ENCODE data around the gene YWHAG. TPM values are rescaled to one million over a fixed set of nuclear protein-coding genes. Genes with fewer than 3 reads are reported as not detected.
"Not testable (repeated sequence)": the region's sequence is repeated elsewhere in the genome, so short reads cannot be mapped to it uniquely, and the experiment has no call there.

Gene YWHAG
- total and polyA plus RNA-seq, 2 of the 13 experiments (the other 11 are each of a cell fraction or from before 2014, with no cell fraction given): 36.9 to 67.5 TPM

DNA sequence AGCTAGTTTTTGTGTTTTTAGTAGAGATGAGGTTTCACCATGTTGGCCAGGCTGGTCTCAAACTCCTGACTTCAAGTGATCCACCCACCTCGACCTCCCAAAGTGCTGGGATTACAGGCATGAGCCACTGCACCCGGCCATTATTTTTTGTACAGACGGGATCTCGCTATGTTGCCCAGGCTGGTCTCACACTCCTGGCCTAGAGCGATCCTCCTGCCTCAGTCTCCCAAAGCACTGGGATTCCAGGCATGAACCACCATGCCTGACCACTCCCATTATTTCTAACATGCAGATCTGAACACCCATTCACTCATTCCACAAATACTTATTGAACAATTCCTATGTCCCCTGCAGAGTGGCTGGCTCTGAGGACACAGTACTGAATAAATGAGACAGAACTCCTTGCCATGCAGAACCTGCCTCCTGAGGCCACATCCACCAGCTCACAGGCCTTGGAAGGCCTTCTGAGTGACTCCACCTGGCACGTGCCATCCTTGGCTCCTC is 67.9 kb downstream of the YWHAG start:
- BruUV-seq (replicated peaks); H3K36me3 ChIP-seq (replicated peaks in 1 of 2; ENCODE audit: control insufficient read depth in 1 of 2, insufficient read depth in 2 of 2, low read length in 2 of 2); H3K27ac ChIP-seq (ENCODE audit: extremely low read length, insufficient read depth, low read length); FAIRE-seq; H3K79me2 ChIP-seq (ENCODE audit: insufficient read depth, low read length); in situ Hi-C loops (cut with HindIII; ENCODE audit: extremely low pct_ligation_motif_present, low pct_unique_long_range_greater_than_20kb); H3K9me3 ChIP-seq (ENCODE audit: low read length); H4K20me1 ChIP-seq (ENCODE audit: insufficient read depth, low read length); ATAC-seq; DNase-seq (ENCODE audit: low spot score); H2AFZ ChIP-seq (ENCODE audit: low read length); H3K9ac ChIP-seq (ENCODE audit: insufficient read depth, low read depth, low read length): not testable (repeated sequence)
- H3K27me3 ChIP-seq (ENCODE audit: control insufficient read depth in 1 of 2, insufficient read depth in 2 of 2, low read length in 2 of 2): peaks cover 0 to 13% of the 10 kb centered on the region in 2 experiments; a peak in 3 of 5 replicates
- peak overlapping the region; percentile 99 for H3K4me2 ChIP-seq (ENCODE audit: low read depth, low read length)
- ChIA-PET CTCF (ENCODE audit: low intra/inter-chr PET ratio, low total read pairs) (interaction anchor here (1.3 to 8.6 kb wide), 2 partner anchors 22 to 113 kb away, joined by 11 to 179 read pairs; no protein-coding TSS in a partner anchor), POLR2A (interaction anchor here (1.1 to 2.6 kb wide), 7 partner anchors 14 to 124 kb away, joined by 3 to 56 read pairs (median 5); partner anchors contain the start of gene HSPB1)
- H3K4me1 ChIP-seq (ENCODE audit: insufficient read depth, low read length): peaks cover 69% of the 10 kb centered on the region
- H3K4me3 ChIP-seq (replicated peaks in 1 of 3; ENCODE audit: insufficient read depth in 1 of 3, low read depth in 2 of 3, low read length in 3 of 3): peak overlapping the region in 1 of 3 experiments; percentile 75; a peak in 2 of 6 replicates
- 62% methylated on average over 6 of the region's 6 CpGs for WGBS (ENCODE audit: low lambda C conversion rate)
- TF ChIP-seq ZNF121 (CRISPR knock-in tag; IDR thresholded peaks at IDR 0.05): peak; percentile 59; the same call in 1 of the 2 replicates
- intact Hi-C loops (cut with micrococcal nuclease; ENCODE audit: unreplicated experiment): loop anchor here (1.0 to 2.0 kb wide), 2 partner anchors 16 to 23 kb away; no protein-coding TSS in a partner anchor

DNA sequence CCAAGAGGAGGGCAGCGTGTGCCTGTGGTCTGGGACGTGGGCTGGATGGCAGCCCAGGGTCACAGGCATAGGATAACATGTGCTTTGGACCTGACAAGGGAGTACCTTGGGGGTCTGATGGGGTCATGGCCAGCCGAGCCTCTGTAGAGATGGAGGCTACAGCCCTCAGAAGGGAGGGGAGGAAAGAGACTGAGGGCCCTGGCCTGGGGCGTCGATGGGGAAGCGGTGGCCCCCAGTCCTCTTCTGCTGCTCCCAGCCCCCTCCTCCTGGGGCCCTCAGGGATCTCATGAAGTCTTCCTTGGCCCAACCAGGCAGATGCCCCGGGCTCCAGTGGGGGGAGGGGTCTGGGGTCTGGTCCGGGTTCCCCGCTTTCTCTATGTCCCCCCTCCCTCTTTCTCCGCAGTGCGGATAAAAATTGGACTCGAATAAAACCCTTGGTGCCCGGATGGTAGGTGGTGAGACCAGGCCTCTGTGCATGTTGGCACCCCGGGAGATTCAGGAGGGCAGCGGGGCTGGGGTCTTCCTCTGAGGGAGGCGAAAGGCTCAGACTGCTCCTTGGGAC is 71.9 kb downstream of the YWHAG start:
- intact Hi-C loops (cut with micrococcal nuclease; ENCODE audit: unreplicated experiment): no loop called here
- CTCF ChIA-PET (ENCODE audit: low intra/inter-chr PET ratio, low total read pairs): interaction anchor here (1.3 kb wide), 1 partner anchor 27 kb away, joined by 6 read pairs; no protein-coding TSS in a partner anchor
- POLR2A ChIA-PET: no interaction called here

More for the DNA sequence above, 71.9 kb downstream of the YWHAG start:
- WGBS (ENCODE audit: low lambda C conversion rate): 30% methylated on average over 9 of the region's 16 CpGs
- TF ChIP-seq TFAP4 (IDR thresholded peaks at IDR 0.05; ENCODE audit: borderline replicate concordance, low read depth) (no peak), HNF4A (CRISPR knock-in tag; IDR thresholded peaks at IDR 0.05) (peak; percentile 15; the same call in 1 of the 2 replicates)
- H3K9me3 ChIP-seq (ENCODE audit: low read length): no peaks in the 10 kb centered on the region
- peaks cover 41% of the 10 kb centered on the region for H3K4me1 ChIP-seq (ENCODE audit: insufficient read depth, low read length)
- in situ Hi-C loops (cut with HindIII; ENCODE audit: extremely low pct_ligation_motif_present, low pct_unique_long_range_greater_than_20kb): no loop called here
- no peak overlapping the region for H2AFZ ChIP-seq (ENCODE audit: low read length)
- FAIRE-seq (no peak), DNase-seq (ENCODE audit: low spot score) (no peak), ATAC-seq (no peak)
- no TSS peak for BruUV-seq (replicated peaks)
- H3K36me3 ChIP-seq (replicated peaks in 1 of 2; ENCODE audit: control insufficient read depth in 1 of 2, insufficient read depth in 2 of 2, low read length in 2 of 2): no peaks in the 10 kb centered on the region
- H4K20me1 ChIP-seq (ENCODE audit: insufficient read depth, low read length): no peaks in the 10 kb centered on the region
- peaks cover under 1 to 41% of the 10 kb centered on the region in 2 experiments; a peak in 4 of 5 replicates for H3K27me3 ChIP-seq (ENCODE audit: control insufficient read depth in 1 of 2, insufficient read depth in 2 of 2, low read length in 2 of 2)
- H3K4me3 ChIP-seq (replicated peaks in 1 of 3; ENCODE audit: insufficient read depth in 1 of 3, low read depth in 2 of 3, low read length in 3 of 3): no peak overlapping the region
- H3K4me2 ChIP-seq (ENCODE audit: low read depth, low read length): no peak overlapping the region
- H3K27ac ChIP-seq (ENCODE audit: extremely low read length, insufficient read depth, low read length): no peak overlapping the region
- H3K9ac ChIP-seq (ENCODE audit: insufficient read depth, low read depth, low read length): no peak overlapping the region
- H3K79me2 ChIP-seq (ENCODE audit: insufficient read depth, low read length): no peaks in the 10 kb centered on the region
